Measurements from ENCODE around the gene NUTM2D.
"Not testable (repeated sequence)": the region's sequence is repeated elsewhere in the genome, so short reads cannot be mapped to it uniquely, and the experiment has no call there.

The NUTM2D gene, protein sequence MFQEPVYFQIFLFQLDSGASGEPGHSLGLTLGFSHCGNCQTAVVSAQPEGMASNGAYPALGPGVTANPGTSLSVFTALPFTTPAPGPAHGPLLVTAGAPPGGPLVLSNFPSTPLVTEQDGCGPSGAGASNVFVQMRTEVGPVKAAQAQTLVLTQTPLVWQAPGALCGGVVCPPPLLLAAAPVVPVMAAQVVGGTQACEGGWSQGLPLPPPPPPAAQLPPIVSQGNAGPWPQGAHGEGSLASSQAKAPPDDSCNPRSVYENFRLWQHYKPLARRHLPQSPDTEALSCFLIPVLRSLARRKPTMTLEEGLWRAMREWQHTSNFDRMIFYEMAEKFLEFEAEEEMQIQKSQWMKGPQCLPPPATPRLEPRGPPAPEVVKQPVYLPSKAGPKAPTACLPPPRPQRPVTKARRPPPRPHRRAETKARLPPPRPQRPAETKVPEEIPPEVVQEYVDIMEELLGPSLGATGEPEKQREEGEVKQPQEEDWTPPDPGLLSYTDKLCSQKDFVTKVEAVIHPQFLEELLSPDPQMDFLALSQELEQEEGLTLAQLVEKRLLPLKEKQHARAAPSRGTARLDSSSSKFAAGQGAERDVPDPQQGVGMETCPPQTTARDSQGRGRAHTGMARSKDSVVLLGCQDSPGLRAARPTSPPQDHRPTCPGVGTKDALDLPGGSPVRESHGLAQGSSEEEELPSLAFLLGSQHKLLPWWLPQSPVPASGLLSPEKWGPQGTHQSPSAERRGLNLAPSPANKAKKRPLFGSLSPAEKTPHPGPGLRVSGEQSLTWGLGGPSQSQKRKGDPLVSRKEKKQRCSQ

DNA sequence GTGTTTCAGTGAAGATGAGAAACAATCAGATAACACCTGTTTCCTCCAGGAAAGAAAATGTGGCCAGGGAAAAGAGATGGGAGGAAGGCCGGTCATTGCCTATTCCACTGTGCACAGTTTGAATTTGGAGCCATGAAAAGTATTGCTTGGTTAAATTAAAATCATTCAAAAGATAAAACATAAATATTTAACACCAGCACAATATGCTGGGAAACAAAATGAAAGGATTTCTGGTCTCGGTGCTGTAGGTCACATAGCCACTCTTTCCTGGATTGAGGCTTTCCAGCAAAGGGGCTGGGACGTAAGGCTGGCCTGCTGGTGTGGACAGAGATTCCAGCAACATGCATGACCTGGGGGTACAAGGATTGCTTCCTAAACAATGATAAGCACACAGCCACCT lies at the start of gene NUTM2D:
Gene NUTM2D (plus strand): TSS at position 301 of the 400 bp plus-strand sequence. CDS start 522 bp downstream, outside the sequence.
- DNase-seq (ENCODE audit: low read depth, low spot score); in situ Hi-C loops (cut with HindIII; ENCODE audit: low sequenced_read_pairs); H3K4me3 ChIP-seq (ENCODE audit: low read depth, low read length): not testable (repeated sequence)

DNA sequence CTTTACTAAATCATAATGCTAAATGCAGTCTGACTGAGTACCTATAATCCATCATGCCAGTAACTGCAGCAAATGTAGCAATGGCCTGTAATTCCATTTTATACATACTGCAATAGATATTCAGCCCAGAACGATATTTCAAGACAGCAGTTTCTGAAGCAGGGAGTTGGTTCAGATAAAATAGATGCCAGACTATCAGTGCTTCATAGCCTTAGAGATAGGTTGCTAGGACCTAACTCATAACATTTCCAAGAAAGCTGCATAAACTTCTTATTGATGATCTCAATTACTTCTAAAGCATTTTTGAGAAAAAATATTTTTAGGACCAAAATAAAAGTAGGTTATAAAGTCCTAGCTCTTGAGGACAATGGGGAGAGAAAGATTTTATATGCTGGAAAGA lies 48.8 kb upstream of the NUTM2D start:
- DNase-seq (ENCODE audit: low read depth, low spot score); H3K4me3 ChIP-seq (ENCODE audit: low read depth, low read length); in situ Hi-C loops (cut with HindIII; ENCODE audit: low sequenced_read_pairs): not testable (repeated sequence)

DNA sequence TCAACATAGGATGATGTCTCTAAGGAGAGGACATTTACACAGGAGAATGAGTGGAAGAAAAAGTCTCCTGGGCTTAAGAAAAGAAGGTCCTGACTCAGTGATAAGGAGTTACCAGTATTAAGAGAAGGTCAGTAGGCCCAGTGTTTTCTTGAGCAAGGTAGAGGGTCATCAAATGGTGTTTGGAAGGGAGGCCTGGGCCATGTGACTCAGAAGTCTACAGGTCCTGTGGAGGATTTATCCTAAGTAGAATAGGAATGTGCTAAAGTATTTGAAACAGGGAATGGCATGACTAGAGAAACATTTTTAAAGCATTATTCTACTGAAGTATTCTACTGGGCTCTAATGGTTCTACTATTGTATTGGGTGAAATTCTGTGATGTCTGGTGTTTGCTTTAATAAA lies 47.9 kb upstream of the NUTM2D start:
- H3K4me3 ChIP-seq (ENCODE audit: low read depth, low read length); in situ Hi-C loops (cut with HindIII; ENCODE audit: low sequenced_read_pairs); DNase-seq (ENCODE audit: low read depth, low spot score): not testable (repeated sequence)

DNA sequence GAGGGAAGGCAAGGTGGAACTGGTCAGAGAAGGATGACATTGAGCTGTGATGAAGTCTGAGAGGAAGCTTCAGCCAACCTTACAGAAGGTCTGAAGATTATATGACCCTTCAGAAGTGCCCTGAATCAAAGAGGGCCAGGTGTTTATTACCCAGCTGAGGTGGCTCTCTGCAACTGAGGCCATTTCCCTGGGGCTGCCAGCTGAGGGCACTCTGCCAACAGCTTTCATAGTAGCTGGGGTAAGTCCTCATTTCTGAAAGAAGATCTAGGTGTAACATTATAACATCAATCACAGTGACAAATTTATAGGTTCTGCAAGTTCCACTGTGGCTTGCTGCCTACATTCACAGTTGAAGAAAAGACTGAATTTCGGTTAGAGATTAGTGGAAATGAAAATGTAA lies 46.0 kb upstream of the NUTM2D start:
- DNase-seq (ENCODE audit: low read depth, low spot score); H3K4me3 ChIP-seq (ENCODE audit: low read depth, low read length); in situ Hi-C loops (cut with HindIII; ENCODE audit: low sequenced_read_pairs): not testable (repeated sequence)

DNA sequence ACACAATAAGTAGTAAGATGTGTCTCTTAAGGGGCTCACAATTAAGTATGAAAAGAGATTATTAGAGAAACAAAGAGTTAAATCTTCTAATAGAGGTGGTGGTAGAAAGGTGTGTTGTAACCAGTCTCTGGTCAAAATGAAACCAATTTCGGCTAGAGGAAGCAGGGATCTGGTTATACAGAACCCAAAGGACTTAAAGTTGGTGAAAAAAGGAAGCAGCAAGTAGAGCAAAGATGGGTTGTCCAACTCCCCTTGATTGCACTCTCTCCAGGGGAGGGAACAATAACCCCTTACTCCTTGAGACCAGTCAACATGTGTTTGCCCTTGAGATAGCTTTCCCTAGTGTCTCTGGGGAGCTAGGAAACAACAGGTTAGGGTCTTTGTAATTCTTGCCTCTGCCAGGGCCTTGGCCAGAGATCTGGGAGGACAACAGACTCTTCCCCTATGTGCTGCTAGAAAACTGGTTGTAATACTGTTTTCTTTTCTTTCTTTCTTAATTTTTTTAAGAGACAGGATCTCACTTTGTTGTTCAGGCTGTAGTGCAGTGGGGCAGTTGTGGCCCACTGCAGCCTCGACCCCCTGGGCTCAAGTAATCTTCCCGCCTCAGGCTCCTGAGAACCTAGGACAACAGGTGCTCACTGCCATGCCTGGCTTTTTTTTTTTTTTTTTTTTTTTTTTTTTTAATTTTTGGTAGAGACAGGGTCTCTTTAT lies 43.7 kb upstream of the NUTM2D start:
- DNase-seq (ENCODE audit: low read depth, low spot score); in situ Hi-C loops (cut with HindIII; ENCODE audit: low sequenced_read_pairs); H3K4me3 ChIP-seq (ENCODE audit: low read depth, low read length): not testable (repeated sequence)

DNA sequence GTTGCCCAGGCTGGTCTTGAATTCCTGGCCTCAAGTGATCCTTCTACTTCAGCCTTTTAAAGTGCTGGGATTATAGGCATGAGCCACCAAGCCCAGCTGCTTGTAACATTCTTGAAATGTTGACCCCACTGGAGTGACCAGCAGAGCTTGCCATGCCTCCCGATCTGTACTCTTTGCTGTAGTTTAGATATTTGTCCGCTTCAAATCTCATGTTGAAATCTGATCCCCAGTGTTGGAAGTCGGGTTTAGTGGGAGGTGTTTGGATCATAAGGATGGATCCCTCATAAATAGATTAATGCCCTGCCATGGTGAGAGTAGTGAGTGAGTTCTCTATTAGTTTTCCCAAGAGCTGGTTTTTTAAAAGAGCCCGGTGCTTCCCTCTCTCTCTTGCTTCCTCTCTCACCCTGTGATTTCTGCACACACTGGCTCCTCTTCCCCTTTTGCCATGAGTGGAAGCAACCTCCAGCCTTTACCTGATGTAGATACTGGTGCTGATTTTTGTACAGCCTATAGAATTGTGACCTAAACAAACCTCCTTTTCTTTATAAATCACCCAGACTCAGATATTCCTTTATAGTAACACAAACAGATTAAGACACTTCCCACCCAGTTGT lies 43.1 kb upstream of the NUTM2D start:
- DNase-seq (ENCODE audit: low read depth, low spot score); in situ Hi-C loops (cut with HindIII; ENCODE audit: low sequenced_read_pairs); H3K4me3 ChIP-seq (ENCODE audit: low read depth, low read length): not testable (repeated sequence)

DNA sequence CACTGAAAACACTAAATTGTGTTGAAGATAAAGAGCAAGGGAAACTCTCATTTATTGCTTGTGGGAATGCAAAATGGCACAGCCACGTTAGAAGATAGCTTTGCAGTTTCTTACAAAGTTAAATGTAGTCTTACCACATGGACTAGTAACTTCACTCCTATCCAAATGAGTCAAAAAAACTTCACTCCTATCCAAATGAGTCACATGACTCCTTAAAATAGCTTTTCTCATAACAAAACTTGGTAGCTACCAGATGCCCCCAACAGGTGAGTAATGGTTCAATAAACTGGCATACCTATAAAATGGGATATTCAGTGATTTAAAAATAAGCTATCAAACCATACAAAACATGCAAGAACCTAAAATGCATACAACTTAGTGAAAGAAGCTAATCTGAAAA lies 36.0 kb upstream of the NUTM2D start:
- in situ Hi-C loops (cut with HindIII; ENCODE audit: low sequenced_read_pairs); DNase-seq (ENCODE audit: low read depth, low spot score); H3K4me3 ChIP-seq (ENCODE audit: low read depth, low read length): not testable (repeated sequence)

DNA sequence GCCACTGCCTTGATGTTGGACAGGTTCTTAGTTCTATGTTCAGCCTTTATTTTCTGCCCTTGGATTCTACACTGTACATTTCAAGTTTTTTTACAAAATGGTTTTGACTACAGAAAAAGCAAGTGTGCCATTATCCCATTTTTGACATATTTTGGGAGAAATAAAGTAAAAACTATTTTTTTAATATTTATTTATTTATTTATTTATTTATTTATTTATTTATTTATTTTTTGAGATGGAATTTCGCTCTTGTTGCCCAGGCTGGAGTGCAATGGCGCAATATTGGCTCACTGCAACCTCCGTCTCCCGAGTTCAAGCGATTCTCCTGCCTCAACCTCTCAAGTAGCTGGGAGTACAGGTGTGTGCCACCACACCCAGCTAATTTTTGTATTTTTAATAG lies 33.0 kb upstream of the NUTM2D start:
- DNase-seq (ENCODE audit: low read depth, low spot score); in situ Hi-C loops (cut with HindIII; ENCODE audit: low sequenced_read_pairs): not testable (repeated sequence)

DNA sequence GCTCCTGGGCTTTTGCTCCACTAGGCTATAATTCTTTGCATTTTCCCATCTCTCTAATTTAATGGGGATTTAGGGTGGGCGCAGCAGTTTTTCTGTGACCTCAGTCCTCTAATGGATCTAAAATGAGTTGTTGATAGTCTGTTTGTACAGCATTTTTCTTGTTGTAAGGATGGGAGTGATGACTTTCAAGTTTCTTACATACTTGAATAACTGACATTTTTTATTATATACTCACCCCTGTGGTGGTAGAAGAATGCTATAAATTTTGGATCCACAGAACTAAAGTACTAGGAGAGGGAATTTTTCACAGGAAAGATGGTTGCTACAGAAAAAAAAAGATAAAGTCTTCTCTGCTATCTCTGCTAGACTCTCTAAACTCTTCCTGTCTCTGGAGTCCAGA lies 29.6 kb upstream of the NUTM2D start:
- DNase-seq (ENCODE audit: low read depth, low spot score); in situ Hi-C loops (cut with HindIII; ENCODE audit: low sequenced_read_pairs); H3K4me3 ChIP-seq (ENCODE audit: low read depth, low read length): not testable (repeated sequence)

More for the DNA sequence above, 33.0 kb upstream of the NUTM2D start:
- not testable (repeated sequence) for H3K4me3 ChIP-seq (ENCODE audit: low read depth, low read length)

DNA sequence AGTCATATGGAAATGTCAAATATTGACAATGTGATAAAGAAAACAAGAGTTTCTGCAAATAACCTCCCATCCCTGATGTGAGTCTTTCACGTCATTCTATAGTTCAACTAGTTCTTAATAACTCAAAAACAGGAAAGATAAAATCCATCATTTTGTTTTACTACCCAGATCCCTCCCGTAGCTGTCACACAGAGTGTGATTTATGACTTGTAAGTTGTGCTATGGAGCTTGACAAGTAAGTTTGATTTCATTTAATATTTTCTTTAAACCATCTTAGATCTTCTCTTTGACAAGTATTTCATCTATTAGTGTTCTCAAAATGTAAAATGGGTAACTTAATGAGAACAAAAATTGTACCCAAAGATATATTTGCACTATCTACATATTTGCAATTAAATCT lies 28.4 kb upstream of the NUTM2D start:
- in situ Hi-C loops (cut with HindIII; ENCODE audit: low sequenced_read_pairs), result not testable (repeated sequence)

DNA sequence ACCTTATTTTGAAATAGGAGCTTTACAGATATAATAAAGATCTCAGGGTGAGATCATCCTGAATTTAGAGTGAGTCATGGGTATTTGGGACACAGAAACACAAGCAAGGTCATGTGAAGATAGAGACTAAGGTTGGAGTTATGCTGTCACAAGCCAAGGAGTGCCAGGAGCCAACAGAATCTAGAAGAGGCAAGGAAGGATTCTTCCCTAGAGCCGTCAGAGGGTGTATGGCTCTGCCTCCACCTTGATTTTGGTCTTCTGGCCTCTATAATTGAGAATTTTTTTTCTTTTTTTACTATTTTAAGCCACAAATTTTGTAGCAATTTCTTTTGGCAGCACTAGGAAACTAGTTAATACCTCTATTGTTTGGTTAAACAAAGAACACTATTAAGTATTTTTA lies 24.9 kb upstream of the NUTM2D start:
- H3K4me3 ChIP-seq (ENCODE audit: low read depth, low read length); in situ Hi-C loops (cut with HindIII; ENCODE audit: low sequenced_read_pairs); DNase-seq (ENCODE audit: low read depth, low spot score): not testable (repeated sequence)

More for the DNA sequence above, 28.4 kb upstream of the NUTM2D start:
- not testable (repeated sequence) for DNase-seq (ENCODE audit: low read depth, low spot score); H3K4me3 ChIP-seq (ENCODE audit: low read depth, low read length)

DNA sequence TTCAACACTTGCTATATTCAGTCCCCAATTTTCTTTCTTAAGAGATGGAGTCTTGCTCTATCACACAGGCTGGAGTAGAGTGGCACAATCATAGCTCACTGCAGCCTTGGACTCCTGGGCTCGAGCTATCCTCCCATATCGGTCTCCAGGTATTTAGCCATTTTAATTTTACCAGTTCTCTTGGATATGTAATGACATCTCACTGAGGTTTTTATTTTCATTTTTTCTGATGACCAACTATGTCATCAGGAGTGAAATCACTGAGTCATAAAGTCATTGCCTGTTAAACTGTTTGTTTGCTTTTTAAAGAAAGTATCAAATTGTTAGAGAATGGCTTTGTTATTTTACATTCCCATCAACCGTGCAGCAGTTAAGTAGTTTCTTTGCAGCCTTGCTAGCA lies 17.1 kb upstream of the NUTM2D start:
- H3K4me3 ChIP-seq (ENCODE audit: low read depth, low read length); in situ Hi-C loops (cut with HindIII; ENCODE audit: low sequenced_read_pairs): not testable (repeated sequence)
- DNase-seq (ENCODE audit: low read depth, low spot score), result peak; percentile 3

DNA sequence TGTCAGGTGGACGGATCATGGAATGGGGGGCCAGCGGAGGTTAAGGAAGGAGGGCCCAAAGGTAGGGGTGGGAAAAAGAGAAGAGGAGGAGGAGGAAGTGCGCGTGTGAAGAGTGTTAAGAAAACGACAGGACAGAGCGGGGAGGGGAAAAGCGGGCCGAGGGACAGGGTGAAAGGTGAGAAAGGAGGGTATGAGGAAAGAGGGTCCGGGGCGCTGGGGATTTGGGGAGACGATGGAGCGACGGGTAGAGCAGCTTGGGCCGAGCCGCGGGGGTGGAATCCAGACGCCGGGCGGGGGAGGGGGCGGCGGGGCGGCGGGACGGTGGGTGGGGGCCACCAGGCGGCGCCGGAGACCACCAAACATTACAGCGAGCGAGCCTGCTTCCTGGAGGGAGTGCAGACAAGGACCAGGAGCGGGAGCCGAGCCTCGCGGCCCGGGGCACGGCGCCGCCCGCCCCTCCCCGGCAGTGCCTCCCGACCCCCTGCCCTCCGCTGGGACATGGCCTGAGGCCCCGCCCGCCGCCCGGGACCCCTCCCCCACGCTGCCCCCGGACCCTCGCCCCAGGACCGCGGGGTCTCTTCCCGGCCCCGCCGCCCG lies 15.9 kb upstream of the NUTM2D start:
- DNase-seq (ENCODE audit: low read depth, low spot score); in situ Hi-C loops (cut with HindIII; ENCODE audit: low sequenced_read_pairs): not testable (repeated sequence)
- peak overlapping the region; percentile 50 for H3K4me3 ChIP-seq (ENCODE audit: low read depth, low read length)

DNA sequence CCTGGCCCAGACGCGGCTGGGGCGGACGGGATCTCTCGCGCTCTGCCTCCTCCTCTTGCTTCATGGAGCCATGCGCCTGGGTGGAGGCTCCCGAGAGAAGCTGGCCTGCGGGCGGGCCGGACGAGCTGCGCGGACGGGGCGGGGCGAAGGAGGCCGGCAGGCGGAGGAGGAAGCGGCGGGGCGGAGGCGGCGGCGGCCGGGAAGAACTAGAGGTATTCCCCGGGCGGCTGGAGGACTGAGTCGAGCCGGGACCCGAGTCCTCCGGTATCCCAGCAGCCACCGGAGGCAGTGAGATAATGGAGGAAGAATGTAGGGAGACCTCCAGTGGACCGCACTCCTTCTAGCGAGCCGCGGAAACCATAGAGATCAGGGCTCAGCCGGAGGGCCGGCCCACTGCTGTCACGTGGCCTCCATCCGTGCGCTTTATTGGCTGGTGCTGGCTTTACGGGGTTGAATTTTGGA lies 15.3 kb upstream of the NUTM2D start:
- peak overlapping the region; percentile 50 for H3K4me3 ChIP-seq (ENCODE audit: low read depth, low read length)
- in situ Hi-C loops (cut with HindIII; ENCODE audit: low sequenced_read_pairs), result not testable (repeated sequence)

More for the DNA sequence above, 15.3 kb upstream of the NUTM2D start:
- DNase-seq (ENCODE audit: low read depth, low spot score), result peak; percentile 91

All from astrocyte of the spinal cord (primary cell).